NCI-H128 (cell line): ENCODE measurements around the gene CBLB.

Experiments used
- DNase-seq: peaks from one replicate; lab custom pipeline; 2025; ENCODE audit not compliant: unreplicated experiment; lab: John Stamatoyannopoulos, UW

The CBLB gene

DNA sequence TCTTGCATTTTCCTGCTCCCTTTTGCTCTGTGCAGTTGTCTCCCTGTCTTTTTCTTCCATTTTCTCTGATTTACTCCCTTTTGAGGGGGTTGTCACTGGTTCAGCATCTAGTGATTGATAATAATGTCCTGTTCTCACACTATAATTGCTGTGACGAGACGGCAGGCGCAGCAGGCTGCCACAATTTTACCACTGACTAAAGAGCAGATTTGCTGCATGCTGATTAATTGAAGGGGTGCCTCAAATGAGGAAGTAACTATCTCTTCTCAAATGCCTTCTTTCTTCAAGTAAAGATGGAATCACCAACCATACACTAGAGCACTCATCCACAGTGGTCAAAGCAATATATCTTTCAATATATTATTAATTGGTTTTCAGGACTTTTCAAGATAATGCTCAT lies 219.3 kb downstream of the CBLB start:
- no peak for DNase-seq

DNA sequence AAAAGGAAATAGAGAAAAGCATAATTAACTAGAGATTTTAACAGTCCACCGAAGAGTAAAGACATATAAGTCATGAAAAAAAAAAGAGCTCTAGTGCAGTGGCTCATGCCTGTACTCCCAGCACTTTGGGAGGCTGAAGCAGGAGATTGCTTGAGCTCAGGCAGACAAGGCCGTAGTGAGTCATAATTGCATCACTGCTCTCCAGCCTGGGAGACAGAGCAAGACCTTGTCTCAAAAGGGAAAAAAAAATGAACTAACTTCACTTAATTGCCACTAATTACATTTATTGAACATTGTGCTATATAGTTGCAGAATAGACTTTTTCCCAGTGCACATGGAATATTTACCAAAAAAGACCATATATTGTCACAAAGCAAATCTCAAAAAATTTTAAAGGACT lies 221.8 kb downstream of the CBLB start:
- DNase-seq: no peak

DNA sequence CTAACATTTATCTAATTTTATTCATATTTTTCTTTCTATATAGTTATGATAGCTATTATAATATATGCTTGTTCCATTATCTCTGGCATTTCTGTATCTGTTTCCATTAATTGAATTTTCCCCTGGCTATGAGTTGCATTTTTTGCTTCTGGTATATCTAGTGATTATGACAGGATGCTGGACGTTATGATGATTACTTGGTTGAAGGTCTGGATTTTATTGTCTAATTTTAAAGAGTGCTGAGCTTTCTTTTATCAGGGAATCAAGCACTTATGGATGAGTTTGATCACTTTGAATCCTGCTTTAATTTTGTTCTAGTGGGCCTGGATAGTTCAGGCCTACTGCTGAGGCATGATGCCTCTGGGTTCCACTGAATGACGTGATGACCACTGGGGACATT lies 229.7 kb downstream of the CBLB start:
- DNase-seq: no peak

DNA sequence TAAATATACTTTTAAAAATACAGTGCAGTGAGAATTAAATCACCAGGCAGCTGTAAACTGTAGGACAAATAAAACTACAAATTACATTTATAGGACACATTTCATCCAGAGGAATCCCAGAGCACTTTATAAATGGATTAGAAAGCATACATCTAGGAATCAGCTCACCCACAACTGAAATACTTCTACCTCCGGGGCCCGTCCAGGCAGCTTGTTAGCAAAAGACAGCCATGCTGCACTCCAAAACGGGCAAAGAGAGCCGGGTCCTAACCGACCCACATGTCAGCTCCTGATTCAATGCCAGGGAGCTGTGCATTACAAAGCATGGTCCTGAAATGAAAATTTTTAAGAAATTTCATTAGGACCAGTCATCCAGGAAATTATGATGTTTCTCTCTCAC lies 234.1 kb downstream of the CBLB start:
- DNase-seq: no peak

DNA sequence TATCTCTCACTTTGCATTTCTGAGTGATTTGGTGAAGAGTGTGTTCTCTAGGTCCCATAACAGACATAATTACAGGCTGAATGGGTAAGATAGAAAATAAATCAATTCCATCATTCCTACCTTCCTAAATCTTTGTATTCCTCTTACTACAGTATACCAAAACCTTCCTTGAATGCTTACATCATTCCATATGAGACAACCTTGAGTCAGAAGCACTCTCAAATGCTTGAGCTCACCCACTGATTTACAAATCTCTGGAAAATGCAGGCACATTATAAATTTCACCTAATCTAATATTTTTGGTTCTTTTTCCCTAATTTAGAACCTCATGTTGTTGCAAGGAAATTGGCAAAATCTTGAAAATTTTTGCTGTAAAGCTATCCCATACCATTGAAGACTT lies 239.1 kb downstream of the CBLB start:
- DNase-seq: no peak

DNA sequence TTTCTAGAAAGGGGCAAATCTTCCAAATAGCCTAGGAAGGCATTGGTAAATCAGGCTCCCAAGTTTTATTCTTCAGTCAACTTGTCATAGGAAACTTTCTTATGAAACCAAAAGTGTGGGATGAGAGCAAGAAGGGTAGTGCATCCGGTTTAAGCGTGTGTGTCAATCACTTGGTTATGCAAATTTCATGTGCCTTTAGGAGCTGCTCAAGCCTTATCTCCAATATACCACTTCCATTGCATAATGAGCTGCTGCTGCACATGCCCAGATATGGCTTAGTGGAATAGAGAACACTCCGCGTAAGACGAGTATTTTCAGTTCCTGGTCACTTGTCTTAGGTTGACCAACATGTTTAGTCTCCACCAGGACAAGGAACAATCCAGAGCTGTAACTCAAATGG lies 242.1 kb downstream of the CBLB start:
- no peak for DNase-seq

DNA sequence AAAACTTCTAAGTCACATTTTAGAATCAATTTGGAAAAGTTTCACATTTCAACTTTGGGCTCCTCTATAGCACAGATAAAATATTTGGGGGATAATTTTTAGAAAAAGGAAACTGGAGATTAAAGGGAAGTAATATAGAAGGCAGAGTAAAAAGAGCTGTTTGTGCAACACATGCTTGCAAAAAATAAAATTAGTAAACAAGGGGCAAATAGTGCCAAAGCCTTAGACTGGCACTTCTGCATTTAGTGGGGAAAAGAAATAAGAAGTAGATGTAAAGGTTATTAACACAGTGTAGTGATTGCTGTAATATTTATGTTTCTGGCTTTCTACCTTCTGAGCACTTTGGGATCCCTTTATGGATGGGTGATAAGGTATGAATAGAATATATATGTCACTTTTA lies 246.6 kb downstream of the CBLB start:
- no peak for DNase-seq

DNA sequence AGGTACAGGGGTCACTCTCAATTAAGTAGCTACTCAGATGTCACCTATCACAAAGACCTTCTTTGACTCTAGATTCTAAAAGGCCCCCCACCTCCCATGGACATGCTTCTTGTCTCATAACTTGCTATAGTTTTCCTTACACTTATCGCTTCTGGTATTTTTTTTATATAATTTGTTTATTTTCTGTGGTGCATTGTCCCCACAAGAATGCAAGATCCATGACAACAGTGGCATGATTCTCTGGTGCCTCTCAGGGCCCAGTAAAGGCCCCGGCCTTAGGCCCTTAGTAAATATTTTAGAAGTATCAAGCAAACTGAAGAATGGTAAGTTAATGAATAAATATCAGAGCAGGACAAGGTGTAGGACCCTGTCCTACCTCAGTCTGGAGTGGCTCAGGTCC lies 248.6 kb downstream of the CBLB start:
- DNase-seq: no peak

DNA sequence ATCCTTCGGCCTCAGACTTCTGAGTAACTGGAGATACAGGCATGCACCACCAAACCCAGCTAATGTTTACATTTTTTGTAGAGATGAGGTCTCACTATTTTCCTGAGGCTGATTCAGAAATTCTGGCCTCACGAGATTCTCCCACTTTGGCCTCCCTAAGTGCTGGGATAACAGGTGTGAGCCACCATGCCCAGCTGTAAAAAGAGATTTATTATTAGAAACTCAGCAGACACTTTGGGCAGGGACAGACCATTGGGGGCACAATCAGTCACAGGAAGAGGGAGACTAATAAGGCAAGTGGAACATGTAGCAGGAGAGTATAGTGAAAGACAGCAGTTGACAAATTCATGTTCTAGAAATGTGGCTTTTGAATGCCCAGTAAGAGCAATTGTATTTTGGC lies 249.2 kb downstream of the CBLB start:
- no peak for DNase-seq

DNA sequence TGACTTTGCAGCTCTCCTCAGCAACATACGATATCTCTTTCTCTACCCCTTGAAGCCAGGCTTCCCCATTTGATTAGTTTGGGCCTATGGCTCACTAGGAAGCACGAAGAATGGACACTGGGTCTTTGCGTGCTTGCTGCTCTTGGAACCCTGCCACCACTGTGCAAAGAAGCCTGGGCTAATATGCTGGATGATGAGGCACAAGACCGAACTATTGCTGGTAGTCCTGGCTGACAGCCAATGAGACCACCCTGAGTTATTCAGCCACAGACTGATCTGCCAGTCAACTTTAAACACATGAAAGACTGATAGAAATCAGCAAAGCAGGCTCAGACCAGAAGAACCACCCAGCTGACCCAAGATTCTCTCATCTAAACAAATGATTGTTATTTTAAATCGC lies 250.3 kb downstream of the CBLB start:
- no peak for DNase-seq

DNA sequence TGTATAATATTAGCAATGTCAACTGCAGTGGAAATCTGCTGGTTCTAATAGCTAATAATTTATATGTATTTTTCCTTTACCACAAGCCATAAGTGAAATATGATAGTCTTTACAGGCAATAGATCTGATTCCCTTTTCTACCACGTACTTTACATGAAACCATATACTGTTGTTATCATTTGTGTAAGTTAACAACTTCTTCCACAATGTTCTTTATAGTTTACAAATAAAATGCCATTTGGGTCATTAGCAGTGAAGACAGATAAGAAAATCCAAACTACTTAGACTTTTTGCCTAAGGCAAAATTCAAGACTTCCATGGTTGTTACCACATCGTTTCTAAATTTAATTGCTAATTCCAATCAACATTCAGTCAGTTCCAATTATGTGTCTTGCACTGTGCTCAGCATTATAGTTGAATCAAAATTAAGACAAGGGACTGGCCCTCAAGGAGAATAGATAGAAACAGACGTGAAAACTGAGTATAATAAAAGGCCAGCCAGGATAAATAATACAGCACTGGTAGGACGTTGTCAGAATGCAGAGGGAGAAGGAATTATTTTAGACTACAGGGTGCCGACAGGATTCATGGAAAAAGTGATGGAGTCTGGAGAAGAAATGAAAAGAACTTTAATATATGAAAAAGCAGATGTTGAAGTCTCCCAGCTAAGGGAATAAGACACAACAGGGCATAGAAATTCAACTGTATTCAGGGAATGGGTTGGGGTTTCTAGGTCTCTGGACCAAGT lies 252.3 kb downstream of the CBLB start:
- no peak for DNase-seq

DNA sequence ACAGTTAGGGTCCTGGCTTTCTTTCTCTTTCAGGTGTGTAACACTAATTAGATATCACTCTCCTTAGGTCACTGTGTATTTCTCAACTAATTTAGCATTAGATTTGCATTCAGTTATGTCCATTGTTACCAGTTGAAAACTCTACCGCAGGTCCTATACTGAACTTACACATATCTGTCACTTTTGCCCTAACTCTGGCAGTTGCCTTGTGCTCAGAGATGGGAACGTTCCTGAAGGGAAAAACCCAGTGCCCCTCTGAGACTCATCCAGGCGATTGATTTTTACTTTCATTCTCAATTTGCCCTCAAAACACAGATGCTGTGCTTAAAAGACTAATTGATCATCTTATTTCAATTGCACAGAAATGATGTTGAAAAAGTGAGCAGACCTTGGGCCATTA lies 253.0 kb downstream of the CBLB start:
- DNase-seq: no peak

DNA sequence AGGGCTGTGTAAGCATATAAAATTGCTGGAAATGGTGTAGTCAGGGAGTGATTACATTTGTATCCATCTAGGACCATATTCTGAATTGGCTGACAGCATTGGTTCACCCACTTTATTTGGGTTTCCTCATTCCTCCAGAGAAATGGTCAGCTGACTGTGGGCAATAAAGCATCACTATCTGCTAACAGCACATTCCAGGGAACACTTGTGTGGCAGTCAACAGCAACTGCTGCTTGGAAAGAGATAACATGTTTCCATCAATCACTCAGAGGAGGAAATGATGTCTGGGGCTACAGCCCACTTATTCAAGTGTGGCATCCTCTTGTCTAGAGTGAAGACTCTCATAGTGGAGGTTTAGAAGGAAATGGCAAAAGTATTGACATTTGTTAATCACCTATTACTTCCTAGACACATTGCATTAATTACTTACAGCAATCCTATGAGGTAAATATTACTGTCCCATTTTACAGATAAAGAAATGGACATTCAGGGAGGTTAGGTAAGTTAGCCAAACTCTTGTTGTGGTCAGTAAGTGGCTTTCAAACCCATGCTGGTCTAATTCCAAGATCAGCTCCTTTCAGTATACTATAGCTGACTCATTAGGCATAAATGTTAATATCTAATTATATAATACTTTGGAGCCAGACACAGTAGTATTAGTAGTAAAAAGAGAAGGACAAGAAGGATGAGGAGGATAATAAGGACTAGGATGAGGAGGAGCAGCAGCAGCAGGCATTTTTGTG lies 254.4 kb downstream of the CBLB start:
- DNase-seq: no peak

DNA sequence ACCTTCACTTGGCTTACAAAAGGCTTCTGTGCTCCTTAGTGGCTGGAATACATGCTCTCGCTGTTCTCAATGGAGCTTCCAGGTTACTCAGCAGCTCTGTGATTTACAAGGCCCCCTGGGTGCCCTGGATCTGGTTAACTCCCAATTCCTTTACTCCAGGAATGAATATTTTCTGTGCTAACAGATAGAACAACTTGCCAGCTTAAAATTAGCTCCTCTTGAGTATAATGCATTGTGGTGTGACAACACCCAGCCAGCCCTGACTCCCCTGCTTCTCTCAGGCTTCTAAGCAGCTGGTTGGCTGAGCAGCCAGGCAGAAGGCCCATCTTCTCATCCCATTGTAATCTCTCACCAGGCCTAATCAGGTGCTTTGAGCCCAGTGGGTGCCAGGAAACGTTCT lies 255.7 kb downstream of the CBLB start:
- no peak for DNase-seq

DNA sequence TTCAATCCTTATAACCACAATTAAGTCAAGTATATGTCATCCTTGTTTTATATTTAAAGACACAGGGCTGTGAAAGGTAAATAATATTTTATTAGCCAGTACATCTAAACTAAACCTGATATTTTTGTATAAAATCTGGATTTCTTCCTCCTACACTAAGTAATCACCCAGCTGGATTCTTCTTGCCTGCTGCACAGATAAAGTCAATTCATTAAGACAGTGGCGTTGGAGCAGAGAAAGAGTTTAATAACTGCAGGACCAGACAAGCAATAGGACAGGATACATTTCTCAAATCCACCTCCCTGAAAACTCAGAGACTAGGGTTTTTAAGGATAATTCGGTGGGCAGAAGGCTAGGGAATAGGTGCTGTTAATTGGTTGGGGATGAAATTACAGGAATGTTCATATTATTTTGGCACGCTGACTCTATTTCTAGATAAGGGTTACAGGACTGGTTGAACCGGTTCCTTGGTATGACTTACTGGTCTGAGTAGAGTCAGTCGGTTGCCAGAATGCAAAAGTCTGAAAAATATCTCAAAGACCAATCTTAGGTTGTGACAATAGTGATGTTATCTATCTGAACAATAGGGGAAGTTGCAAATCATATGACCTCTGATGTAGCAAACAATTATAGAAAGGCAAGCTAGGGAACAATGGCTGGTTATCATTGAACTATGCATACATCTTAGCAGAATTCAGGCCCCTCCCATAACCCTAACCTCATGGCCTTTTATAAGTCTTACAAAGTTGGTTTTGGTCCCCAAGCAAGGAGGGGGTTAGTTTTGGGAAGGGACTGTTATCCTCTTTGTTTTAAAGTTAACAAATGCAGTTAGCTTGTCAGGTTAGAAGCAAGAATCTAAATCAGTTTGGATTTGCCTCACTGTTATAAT lies 257.3 kb downstream of the CBLB start:
- no peak for DNase-seq

DNA sequence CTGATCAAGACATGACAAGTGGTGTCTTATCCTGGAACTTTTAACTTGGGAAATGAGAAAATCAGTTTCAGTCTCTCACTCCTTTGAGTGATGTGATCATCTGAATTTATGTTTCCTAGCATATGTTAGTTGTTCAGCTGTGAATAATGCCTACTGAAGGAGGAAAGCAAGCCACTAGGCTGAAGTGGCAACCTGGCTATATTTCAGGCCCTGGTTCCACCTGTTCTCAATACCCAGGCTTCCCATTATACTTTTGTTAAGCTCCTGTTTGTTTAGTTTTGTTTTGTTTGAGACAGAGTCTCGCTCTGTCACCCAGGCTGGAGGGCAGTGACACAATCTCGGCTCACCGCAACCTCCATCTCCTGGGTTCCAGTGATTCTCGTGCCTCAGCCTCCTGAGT lies 258.3 kb downstream of the CBLB start:
- DNase-seq: no peak

DNA sequence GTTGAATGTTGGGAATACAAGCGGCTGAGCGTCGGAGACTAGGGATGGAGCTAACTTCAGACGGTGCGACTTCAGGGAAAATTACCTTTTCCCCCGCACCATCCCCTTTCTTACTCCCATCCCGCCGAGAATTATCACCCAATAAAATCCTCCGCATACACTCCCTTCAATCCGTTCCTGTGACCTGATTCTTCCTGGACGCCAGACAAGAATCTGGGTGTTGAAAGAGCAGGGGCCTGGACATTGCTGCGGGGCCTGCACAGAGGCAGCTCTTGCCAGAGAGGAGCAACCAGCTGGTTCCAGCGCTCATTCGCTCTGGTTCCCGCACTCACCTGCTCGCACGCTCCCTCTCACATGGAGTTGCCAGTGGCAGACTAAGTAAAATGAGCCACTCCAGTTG lies 260.2 kb downstream of the CBLB start:
- DNase-seq: no peak

DNA sequence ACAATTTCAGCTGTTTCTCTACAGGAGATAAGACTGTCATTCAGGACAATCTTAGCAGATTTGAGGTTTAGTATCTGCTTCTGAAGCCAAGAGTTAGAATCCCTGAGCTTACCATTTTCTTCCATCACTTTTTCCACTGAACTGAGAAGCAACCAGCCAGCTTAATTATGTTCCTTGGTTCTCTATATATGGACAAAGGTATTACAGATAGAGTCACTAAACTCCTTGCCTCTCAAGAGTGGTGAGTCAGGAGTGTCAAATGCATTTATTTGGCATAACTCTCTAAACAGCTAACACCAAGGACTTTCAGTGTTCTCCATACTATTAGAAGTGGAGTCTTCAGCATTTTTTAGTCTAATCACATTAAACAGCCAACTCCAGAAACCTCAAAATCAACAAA lies 262.8 kb downstream of the CBLB start:
- DNase-seq: no peak
